Tongue (tissue), 2 donors: ENCODE data around the gene PSMC3IP. TPM values are rescaled to one million over a fixed set of nuclear protein-coding genes. Genes with fewer than 3 reads are reported as not detected.

Experiments used
- DNase-seq: peaks from one replicate; pipeline ENCODE4 v3.0.0-alpha.2; 2015
- total RNA-seq: library from RNA; depleted of rRNA; stranded (reverse); fragments of >200 nt; gene quantifications from one replicate; pipeline ENCODE4 v1.2.3, GENCODE V29; 2014

Gene PSMC3IP
- total RNA-seq, 1 donor from 2014 or later, result 3.0 TPM

DNA sequence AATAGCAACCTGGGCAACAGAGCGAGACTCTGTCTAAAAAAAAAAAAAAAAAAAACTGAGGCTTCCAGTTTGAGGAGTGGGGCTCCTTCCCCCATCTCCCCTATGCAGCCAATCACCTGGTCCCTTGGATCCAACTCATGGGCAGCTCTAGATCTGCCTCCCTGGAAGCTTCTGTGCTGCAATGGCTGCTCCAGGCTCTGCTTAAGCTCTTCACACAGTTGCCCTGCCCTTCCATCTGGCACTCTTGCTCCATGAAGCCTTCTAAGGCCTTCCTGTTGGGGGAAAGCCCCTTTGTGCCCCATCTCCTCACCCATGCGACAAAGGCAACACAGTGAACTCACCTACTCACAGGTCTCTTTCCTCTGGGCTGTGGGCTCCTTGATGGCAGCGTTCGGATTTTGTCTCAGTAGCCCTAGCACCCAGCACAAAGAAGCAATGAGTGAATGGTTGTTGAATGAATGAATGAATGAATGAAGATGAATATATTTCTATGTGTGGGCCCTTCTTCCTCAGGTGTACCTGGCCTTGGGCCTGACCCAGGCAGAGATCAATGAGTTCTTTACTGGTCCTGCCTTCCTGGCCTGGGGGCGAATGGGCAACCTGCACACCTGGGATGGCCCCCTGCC, 39.6 kb downstream of the PSMC3IP start:
- DNase-seq, result no peak

- no peak for DNase-seq
These were observed 40.2 kb downstream of the PSMC3IP start for GRCh38 chr17:42537156-42537805.

GRCh38 chr17:42536372-42537155, 41.0 kb downstream of the PSMC3IP start:
- peak; percentile 96 for DNase-seq

GRCh38 chr17:42536048-42536371, 41.5 kb downstream of the PSMC3IP start, which contains the start of gene NAGLU:
Gene NAGLU, plus strand, starts transcription at chr17:42536241. Its CDS starts 32 bp downstream, at chr17:42536273.
- peak; percentile 97 for DNase-seq

GRCh38 chr17:42535155-42536047, 42.1 kb downstream of the PSMC3IP start:
- peak; percentile 29 for DNase-seq

GRCh38 chr17:42531455-42532354, 45.8 kb downstream of the PSMC3IP start:
- peak; percentile 71 for DNase-seq

GRCh38 chr17:42530952-42531454, 46.5 kb downstream of the PSMC3IP start:
- DNase-seq, result no peak

GRCh38 chr17:42529061-42529460, 48.5 kb downstream of the PSMC3IP start:
- DNase-seq, result no peak

DNA sequence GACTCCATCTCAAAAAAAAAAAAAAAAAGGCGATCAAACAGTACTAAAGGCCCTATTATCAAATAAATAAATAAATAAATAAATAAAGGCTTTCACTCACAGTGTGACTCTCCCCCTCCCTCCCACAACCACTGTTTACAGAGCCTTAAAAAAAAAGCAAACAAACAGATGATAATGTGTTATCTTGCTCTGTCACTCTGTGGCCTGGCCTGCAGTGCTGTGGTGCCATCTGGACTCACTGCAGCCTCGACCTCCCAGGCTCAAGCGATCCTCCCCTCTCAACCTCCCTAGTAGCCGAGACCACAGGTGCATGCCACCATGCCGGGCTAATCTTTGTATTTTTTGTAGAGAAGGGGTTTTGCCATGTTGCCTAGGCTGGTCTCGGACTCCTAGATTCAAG, 49.6 kb downstream of the PSMC3IP start:
- no peak for DNase-seq

DNA sequence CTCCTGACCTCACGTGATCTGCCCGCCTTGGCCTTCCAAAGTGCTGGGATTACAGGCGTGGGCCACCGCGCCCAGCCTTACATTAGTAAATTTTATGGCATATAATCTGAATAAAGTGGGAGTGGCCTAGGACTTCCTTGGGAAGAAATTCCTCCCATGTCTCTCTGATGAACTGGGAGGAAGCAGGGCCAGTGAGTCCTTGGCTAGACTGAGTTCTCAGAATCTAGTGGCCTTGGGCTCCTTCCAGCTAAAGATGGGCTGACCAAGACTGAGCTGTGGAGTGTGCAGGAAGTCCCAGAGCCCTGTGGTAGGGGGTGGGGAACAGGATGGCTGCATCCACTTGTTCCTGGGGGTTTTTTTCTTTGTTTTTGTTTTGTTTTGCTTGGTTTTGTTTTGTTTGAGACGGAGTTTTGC, 51.5 kb downstream of the PSMC3IP start:
- DNase-seq, result no peak

DNA sequence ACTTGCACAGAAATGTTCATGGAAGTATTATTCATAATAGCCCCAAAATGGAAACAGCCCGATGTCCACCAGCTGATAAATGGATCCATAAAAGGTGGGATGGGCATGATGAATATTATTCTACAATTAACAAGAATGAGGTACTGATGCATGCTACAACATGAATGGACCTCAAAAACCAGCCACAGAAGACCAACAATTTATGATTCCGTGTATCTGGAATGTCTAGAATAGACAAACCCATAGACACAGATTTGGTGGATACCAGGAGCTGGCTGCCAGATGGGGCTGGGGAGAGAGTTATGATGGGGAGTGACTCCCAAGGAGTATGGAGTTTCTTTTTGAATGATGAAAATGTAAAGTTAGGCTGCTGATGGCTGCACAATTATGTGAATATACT, 52.3 kb downstream of the PSMC3IP start:
- DNase-seq, result no peak

DNA sequence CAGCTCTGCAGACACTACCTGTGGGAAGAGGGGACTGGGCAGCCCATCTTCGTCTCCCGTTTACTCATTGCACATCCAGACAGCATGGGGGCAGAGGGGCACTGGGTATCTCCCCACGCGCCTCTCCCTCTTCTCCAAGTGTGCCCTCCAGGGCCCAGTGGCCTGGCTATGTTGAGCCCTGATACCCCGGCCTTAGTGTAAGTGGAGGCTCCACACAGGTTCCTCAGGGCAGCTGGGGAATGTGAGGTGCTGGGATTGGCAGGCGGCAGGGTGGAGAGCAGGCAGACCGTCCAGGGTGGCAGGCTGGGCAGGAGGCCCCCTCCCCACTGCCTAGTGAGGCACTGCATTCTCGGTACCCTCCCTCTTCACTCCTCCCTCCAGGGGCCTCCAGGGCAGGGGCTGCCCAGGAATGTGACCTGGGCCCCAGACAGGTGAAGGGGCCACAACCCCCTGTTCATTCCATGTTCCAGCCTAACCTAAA, 54.7 kb downstream of the PSMC3IP start:
- no peak for DNase-seq

Other genes starting within 250 kb of the PSMC3IP start
- 158 TPM for gene STAT3, start 189.3 kb downstream of the PSMC3IP start, total RNA-seq
- 336 TPM for gene CAVIN1, start 154.5 kb downstream of the PSMC3IP start, total RNA-seq
- 69.5 TPM for gene ATP6V0A1, start 118.9 kb downstream of the PSMC3IP start, total RNA-seq
- 31.9 TPM for gene NAGLU, start 41.5 kb downstream of the PSMC3IP start, total RNA-seq
- 0.21 TPM for gene HSD17B1, start 24.8 kb downstream of the PSMC3IP start, total RNA-seq
- 20.4 TPM for gene COASY, start 15.6 kb downstream of the PSMC3IP start, total RNA-seq
- gene MLX, start 10.6 kb downstream of the PSMC3IP start, total RNA-seq, result 30.2 TPM
- gene RETREG3, start 31.6 kb upstream of the PSMC3IP start, total RNA-seq, result 52.6 TPM
- 21.1 TPM for gene TUBG1, start 32.0 kb upstream of the PSMC3IP start, total RNA-seq
- gene TUBG2, start 81.6 kb upstream of the PSMC3IP start, total RNA-seq, result 6.2 TPM
- 38.9 TPM for gene PLEKHH3, start 99.3 kb upstream of the PSMC3IP start, total RNA-seq
- 1.5 TPM for gene CCR10, start 104.1 kb upstream of the PSMC3IP start, total RNA-seq
- 14.7 TPM for gene CNTNAP1, start 104.8 kb upstream of the PSMC3IP start, total RNA-seq
- 35.6 TPM for gene EZH1, start 167.3 kb upstream of the PSMC3IP start, total RNA-seq
- 11.9 TPM for gene RAMP2, start 183.5 kb upstream of the PSMC3IP start, total RNA-seq
- gene VPS25, start 195.7 kb upstream of the PSMC3IP start, total RNA-seq, result 40.3 TPM
- gene WNK4, start 202.9 kb upstream of the PSMC3IP start, total RNA-seq, result not detected
- gene COA3, start 221.0 kb upstream of the PSMC3IP start, total RNA-seq, result 50.7 TPM
- not detected for gene CNTD1, start 221.1 kb upstream of the PSMC3IP start, total RNA-seq
- 68.7 TPM for gene BECN1, start 246.6 kb upstream of the PSMC3IP start, total RNA-seq